Measurements from ENCODE around the gene KANK3.
"Not testable (repeated sequence)": the region's sequence is repeated elsewhere in the genome, so short reads cannot be mapped to it uniquely, and the experiment has no call there.

Gene KANK3

GRCh38 chr19:8307400-8307964 lies 35.6 kb downstream of the KANK3 start:
- intact Hi-C loops (cut with DNase I), result no loop called here
- DNase-seq, result peak in 10 of 42 donors; percentile 8 to 31 (median 17)

GRCh38 chr19:8306235-8307054 lies 36.6 kb downstream of the KANK3 start:
- peak in 18 of 42 donors; percentile 0 to 37 (median 12) for DNase-seq
- intact Hi-C loops (cut with DNase I), result no loop called here

GRCh38 chr19:8305798-8306197 lies 37.3 kb downstream of the KANK3 start:
- DNase-seq, result peak in 15 of 42 donors; percentile 0 to 39 (median 7)
- intact Hi-C loops (cut with DNase I), result no loop called here

GRCh38 chr19:8304841-8305621 lies 38.0 kb downstream of the KANK3 start:
- peak in 20 of 42 donors; percentile 0 to 42 (median 16) for DNase-seq
- intact Hi-C loops (cut with DNase I), result no loop called here

GRCh38 chr19:8302734-8303133 lies 40.3 kb downstream of the KANK3 start:
- intact Hi-C loops (cut with DNase I), result no loop called here
- DNase-seq, result peak in 12 of 42 donors; percentile 0 to 16 (median 7)

GRCh38 chr19:8302357-8302691 lies 40.7 kb downstream of the KANK3 start:
- intact Hi-C loops (cut with DNase I), result no loop called here
- DNase-seq, result peak in 22 of 42 donors; percentile 5 to 50 (median 20)

- intact Hi-C loops (cut with DNase I); DNase-seq: not testable (repeated sequence)
Observed at GRCh38 chr19:8291337-8291736, 51.7 kb downstream of the KANK3 start.

- DNase-seq; intact Hi-C loops (cut with DNase I): not testable (repeated sequence)
Observed at GRCh38 chr19:8276508-8276907, 66.6 kb downstream of the KANK3 start.
